NCI-H2029 treated with DMSO at 0.1 percent for 48 hours (cell line): Measurements from ENCODE around the gene OPCML.

Source experiments
- DNase-seq: peaks from one replicate; lab custom pipeline; 2025; lab: John Stamatoyannopoulos, UW

The OPCML gene

GRCh38 chr11:133360860-133361688 is 171.2 kb downstream of the OPCML start:
- no peak for DNase-seq

DNA sequence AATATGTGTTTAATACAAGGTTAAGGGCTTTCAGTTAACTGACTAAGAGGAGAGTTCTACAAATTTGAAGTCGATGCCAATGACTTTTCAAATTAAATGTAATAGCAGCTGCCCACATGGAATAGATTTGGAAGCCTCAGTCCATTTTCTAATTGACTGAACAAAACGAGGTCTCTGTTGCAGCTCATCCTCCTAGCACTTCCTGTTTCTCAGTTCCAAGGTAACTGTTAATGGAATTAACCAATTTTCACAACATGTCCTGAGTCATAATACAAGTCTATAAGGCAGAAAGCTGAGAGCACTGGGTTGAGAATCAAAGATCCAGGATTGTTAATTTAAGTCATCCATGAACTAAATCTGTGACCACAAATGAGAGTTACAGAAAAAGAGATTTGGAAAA is 177.2 kb downstream of the OPCML start:
- no peak for DNase-seq

DNA sequence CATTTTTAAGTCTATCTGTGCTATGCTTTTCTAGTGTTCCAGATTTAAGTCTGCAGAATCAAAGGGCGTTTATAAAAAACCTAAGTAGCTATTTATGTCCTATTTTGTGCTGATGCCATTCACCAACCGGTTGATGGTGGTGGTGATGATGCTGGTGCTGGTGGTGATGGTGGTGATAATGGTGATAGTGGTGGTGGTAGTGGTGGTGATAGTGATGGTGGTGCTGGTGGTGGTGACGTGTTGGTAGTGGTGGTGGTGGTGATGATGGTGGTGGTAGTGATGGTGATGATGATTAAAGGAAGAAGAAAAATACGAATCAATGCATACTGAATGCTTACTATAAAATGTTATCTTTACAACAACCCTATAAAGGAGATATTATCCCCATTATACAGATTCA is 178.2 kb downstream of the OPCML start:
- DNase-seq, result no peak

DNA sequence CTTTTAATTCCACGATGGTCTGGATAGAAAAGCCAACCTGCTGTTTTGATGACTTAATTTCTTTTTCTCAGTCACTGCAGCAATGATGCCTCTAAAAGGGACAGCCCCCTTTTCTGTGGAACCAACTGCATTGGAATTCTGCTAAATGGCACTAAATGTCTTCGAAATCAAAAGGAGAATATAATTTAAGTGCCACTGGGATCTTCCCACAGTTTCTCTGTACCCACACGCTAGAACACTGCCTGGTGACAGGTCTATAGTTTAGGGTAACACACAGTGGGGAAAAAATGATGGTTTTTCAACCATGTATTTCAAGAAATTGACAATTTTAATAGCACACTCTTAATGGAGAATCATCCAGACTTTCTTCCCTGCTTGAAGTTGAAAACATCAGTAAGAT is 182.3 kb downstream of the OPCML start:
- DNase-seq, result no peak

DNA sequence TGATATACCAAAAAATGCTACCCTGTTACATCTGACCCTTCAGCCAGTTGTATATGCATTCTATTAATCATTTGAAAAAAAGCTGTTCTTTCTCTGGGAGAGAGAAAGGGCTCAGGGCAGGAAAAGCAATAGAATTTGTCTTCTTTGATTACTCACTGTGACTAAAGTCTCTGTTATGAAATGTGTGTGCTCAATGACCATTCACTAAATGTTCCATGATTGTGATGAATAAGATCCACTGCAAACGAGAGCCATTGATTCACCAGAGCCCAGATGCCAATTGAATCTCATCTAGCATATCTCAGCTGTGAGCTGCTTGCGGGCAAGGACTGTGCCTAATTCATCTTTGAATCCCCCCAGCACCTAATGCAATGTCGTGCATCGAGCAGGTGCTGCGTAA is 184.3 kb downstream of the OPCML start:
- DNase-seq, result no peak

DNA sequence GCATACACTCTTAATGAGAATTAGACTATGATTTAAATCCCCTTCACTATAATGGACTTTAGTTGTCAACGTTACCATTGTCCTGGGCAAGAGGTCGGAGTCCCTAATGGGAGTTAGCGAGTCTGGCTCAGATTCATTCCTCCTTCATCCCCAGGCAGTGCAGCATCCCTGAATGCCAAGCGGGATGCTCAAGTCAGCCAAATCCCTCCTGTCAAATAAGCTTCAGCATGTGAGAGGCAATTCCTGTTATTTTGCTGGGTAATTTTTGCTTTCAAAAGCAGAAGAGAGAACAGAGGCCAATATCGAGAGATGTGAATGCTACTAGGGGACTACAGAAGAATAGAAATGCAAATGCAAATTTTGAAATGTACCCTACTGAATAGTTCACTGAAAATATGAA is 186.2 kb downstream of the OPCML start:
- DNase-seq, result no peak

GRCh38 chr11:133343951-133344350 is 188.3 kb downstream of the OPCML start:
- DNase-seq, result no peak

GRCh38 chr11:133339495-133340140 is 192.7 kb downstream of the OPCML start:
- no peak for DNase-seq

GRCh38 chr11:133338588-133338987 is 193.7 kb downstream of the OPCML start:
- DNase-seq, result no peak

- DNase-seq, result no peak
Observed at GRCh38 chr11:133337951-133338418, 194.3 kb downstream of the OPCML start.

- no peak for DNase-seq
Observed at GRCh38 chr11:133337193-133337592, 195.1 kb downstream of the OPCML start.

- DNase-seq, result no peak
Observed at GRCh38 chr11:133331031-133331430, 201.3 kb downstream of the OPCML start.

DNA sequence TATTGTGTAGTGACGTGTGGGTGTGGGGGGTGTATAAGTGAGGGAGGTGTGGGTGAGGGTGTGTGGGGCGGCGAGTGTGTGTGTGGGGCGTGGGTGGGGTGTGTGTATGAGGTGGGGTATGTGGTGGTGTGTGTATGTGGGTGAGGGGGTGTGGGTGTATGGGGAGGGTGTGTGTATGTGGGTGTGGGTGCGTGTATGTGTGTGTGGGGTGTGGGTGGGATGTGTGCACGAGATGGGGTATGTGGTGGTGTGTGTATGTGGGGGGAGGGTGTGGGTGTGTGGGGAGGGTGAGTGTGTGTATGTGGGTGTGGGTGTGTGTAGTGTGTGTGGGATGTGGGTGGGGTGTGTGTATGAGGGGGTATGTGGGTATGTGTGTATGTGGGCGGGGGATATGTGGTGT is 205.5 kb downstream of the OPCML start:
- DNase-seq, result no peak

GRCh38 chr11:133326332-133326731 is 206.0 kb downstream of the OPCML start:
- no peak for DNase-seq

DNA sequence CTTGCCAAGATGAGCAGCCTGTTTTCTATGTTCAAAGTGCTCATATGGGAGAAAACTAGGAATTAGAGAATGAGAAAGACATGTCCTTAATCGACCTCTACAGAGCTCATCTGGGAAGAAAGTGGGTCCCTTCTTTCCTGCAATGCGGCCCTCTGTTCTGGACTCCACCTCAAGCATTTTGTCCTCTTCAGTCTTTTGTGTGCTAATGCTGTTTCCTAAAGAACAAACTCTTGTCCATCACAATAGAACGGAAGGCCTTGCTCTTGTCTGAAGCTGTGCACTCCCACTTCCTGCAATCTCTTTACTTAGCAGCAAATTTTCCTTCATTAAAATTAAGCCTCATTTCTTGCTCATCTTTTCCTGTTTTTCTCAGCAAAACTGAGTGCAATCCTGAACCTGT is 206.6 kb downstream of the OPCML start:
- DNase-seq, result no peak

DNA sequence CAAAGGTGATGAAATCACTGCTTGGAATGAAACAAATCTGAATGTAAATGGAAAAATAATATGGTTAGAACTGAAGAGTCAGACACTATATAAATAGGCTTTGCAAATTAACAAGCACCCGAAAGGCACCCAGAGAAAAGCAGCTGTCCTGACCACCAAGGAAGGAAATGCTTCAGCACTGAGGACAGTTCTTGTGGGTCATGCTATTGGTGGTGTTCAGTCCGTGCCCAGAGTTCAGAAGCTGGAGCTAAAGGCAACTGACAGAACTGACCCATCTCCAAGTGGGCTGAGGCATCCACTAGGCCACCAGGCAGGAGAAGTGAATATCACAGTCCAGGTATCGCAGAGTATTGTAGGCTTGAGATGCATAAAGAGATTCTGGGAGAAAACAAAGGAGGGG is 208.9 kb downstream of the OPCML start:
- no peak for DNase-seq

- DNase-seq, result no peak
Observed at GRCh38 chr11:133318221-133318620, 214.1 kb downstream of the OPCML start.

- no peak for DNase-seq
Observed at GRCh38 chr11:133311230-133311629, 221.1 kb downstream of the OPCML start.

GRCh38 chr11:133306019-133306418 is 226.3 kb downstream of the OPCML start:
- DNase-seq, result no peak

GRCh38 chr11:133305208-133305956 is 226.9 kb downstream of the OPCML start:
- no peak for DNase-seq

DNA sequence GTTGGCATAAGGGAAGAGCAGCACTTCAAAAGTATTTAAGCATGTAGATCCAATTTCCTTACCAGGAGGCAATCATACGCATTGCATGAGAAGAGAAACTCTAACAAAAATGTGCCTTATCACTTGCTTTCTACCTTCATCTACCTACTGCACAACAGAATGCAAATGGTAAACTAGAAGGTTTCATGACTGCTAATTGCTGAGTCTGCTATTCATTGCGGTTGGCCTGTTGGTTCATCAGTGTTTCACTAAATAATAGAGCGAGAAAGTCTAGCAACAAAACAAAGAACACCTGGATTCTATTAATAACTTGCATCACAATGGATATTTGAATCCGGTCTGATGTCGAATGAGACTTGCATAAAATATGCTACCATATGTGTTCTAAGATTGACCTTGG is 229.0 kb downstream of the OPCML start:
- no peak for DNase-seq

DNA sequence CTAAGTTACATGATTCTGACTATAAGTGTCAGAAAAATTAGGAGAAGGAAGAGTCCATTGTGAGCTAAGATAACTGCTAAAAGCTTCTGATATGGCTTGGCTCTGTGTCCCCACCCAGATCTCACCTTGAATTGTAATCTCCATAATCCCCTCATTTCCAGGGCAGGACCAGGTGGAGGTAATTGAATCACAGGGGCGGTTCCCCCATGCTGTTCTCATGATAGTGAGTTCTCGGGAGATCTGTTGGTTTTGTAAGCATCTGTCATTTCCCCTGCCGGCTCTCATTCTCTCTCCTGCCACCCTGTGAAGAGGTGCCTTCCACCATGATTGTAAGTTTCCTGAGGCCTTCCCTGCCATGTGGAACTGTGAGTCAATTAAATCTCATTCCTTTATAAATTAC is 230.2 kb downstream of the OPCML start:
- no peak for DNase-seq

GRCh38 chr11:133300666-133301065 is 231.6 kb downstream of the OPCML start:
- no peak for DNase-seq
